H9 (cell line): ENCODE results near the gene TTF2. TPM values are rescaled to one million over a fixed set of nuclear protein-coding genes. Genes with fewer than 3 reads are reported as not detected.

Experiments used
- DNase-seq: peaks from one replicate; pipeline ENCODE4 v3.0.0-alpha.2; 2017
- H2AFZ ChIP-seq: one replicate; pipeline ENCODE4 v1.6.1; 2013; ENCODE audit warnings: mild to moderate bottlenecking, low read length, control low read depth, moderate library complexity
- H2AK5ac ChIP-seq: 2 replicates; pipeline ENCODE4 v1.6.1; 2013; ENCODE audit warnings: low read length, control low read depth, mixed read lengths; ENCODE audit not compliant: insufficient read length
- H2BK120ac ChIP-seq: one replicate; pipeline ENCODE4 v1.6.1; 2013; ENCODE audit warnings: low read depth, mild to moderate bottlenecking, low read length, control low read depth, inconsistent platforms; ENCODE audit not compliant: poor library complexity, severe bottlenecking
- H2BK12ac ChIP-seq: 2 replicates; pipeline ENCODE4 v1.6.1; 2013; ENCODE audit warnings: low read length, control low read depth, mixed read lengths, low read depth; ENCODE audit not compliant: insufficient read length
- H2BK15ac ChIP-seq: 2 replicates; pipeline ENCODE4 v1.6.1; 2013; ENCODE audit warnings: low read depth, low read length, control low read depth
- H2BK20ac ChIP-seq: one replicate; pipeline ENCODE4 v1.6.1; 2013; ENCODE audit warnings: low read depth, mild to moderate bottlenecking, low read length, control low read depth, inconsistent platforms; ENCODE audit not compliant: poor library complexity, severe bottlenecking
- H2BK5ac ChIP-seq: 2 replicates; pipeline ENCODE4 v1.6.1; 2013; ENCODE audit warnings: low read length, control low read depth, mixed read lengths; ENCODE audit not compliant: insufficient read length
- H3K14ac ChIP-seq: 2 replicates; pipeline ENCODE4 v1.6.1; 2013; ENCODE audit warnings: low read length, control low read depth; ENCODE audit not compliant: insufficient read depth
- H3K18ac ChIP-seq: 2 replicates; pipeline ENCODE4 v1.6.1; 2013; ENCODE audit warnings: low read depth, mild to moderate bottlenecking, mixed read lengths, low read length, control low read depth; ENCODE audit not compliant: insufficient read length
- H3K23ac ChIP-seq: 2 replicates; pipeline ENCODE4 v1.6.1; 2013; ENCODE audit warnings: low read length, control low read depth, mixed read lengths, low read depth; ENCODE audit not compliant: insufficient read length
- H3K23me2 ChIP-seq: 2 replicates; pipeline ENCODE4 v1.6.1; 2013; ENCODE audit warnings: low read depth, mild to moderate bottlenecking, mixed read lengths, low read length, control low read depth; ENCODE audit not compliant: insufficient read length, poor library complexity, severe bottlenecking
- H3K27ac ChIP-seq: 2 replicates; pipeline ENCODE4 v1.5.1; 2013; ENCODE audit warnings: low read length, control low read depth, mixed read lengths, low read depth; ENCODE audit not compliant: insufficient read length
- H3K27me3 ChIP-seq: 2 replicates; pipeline ENCODE4 v1.6.1; 2013; ENCODE audit warnings: low read length, control low read depth, inconsistent platforms; ENCODE audit not compliant: insufficient read depth
- H3K4ac ChIP-seq: 2 replicates; pipeline ENCODE4 v1.6.1; 2013; ENCODE audit warnings: low read depth, mild to moderate bottlenecking, control low read depth, inconsistent platforms, low read length, moderate library complexity
- H3K4me1 ChIP-seq: 2 replicates; pipeline ENCODE4 v1.6.1; 2013; ENCODE audit warnings: low read length, control low read depth, inconsistent platforms; ENCODE audit not compliant: insufficient read depth
- H3K4me2 ChIP-seq: 2 replicates; pipeline ENCODE4 v1.6.1; 2013; ENCODE audit warnings: low read length, control low read depth, mixed read lengths; ENCODE audit not compliant: insufficient read length, insufficient read depth
- H3K56ac ChIP-seq: 2 replicates; pipeline ENCODE4 v1.6.1; 2013; ENCODE audit warnings: low read depth, mild to moderate bottlenecking, mixed read lengths, low read length, control low read depth; ENCODE audit not compliant: insufficient read length
- H3K79me1 ChIP-seq: 2 replicates; pipeline ENCODE4 v1.6.1; 2013; ENCODE audit warnings: low read depth, mild to moderate bottlenecking, moderate library complexity, low read length, control low read depth, inconsistent platforms; ENCODE audit not compliant: insufficient read depth, poor library complexity, severe bottlenecking
- H3K79me2 ChIP-seq: 2 replicates; pipeline ENCODE4 v1.6.1; 2013; ENCODE audit warnings: low read length, control low read depth, inconsistent platforms; ENCODE audit not compliant: insufficient read depth
- H3K9ac ChIP-seq: 2 replicates; pipeline ENCODE4 v1.6.1; 2013; ENCODE audit warnings: low read length, control low read depth, mixed read lengths; ENCODE audit not compliant: insufficient read length; ENCODE audit errors: extremely low read depth
- H3K9me3 ChIP-seq: one replicate; pipeline ENCODE4 v1.6.1; 2013; ENCODE audit warnings: low read depth, low read length, inconsistent platforms; ENCODE audit not compliant: control insufficient read depth
- H3T11ph ChIP-seq: one replicate; pipeline ENCODE4 v1.6.1; 2013; ENCODE audit warnings: mild to moderate bottlenecking, low read length, control low read depth, inconsistent platforms
- H4K20me1 ChIP-seq: one replicate; pipeline ENCODE4 v1.6.1; 2013; ENCODE audit not compliant: control insufficient read depth, insufficient read length, insufficient read depth
- H4K5ac ChIP-seq: 2 replicates; pipeline ENCODE4 v1.6.1; 2013; ENCODE audit warnings: low read depth, mild to moderate bottlenecking, mixed read lengths, low read length, control low read depth; ENCODE audit not compliant: insufficient read length
- H4K8ac ChIP-seq: replicated peaks from 2 replicates; pipeline ENCODE4 v1.6.1; 2013; ENCODE audit warnings: low read length, control low read depth, mixed read lengths, low read depth; ENCODE audit not compliant: insufficient read length
- H4K91ac ChIP-seq: 2 replicates; pipeline ENCODE4 v1.6.1; 2013; ENCODE audit warnings: low read depth, mild to moderate bottlenecking, moderate library complexity, mixed read lengths, low read length, control low read depth; ENCODE audit not compliant: insufficient read length
- H3K27ac Mint-ChIP-seq, 3 experiments: 2 replicates in 2 of 3; 3 replicates in 1 of 3; pipeline ENCODE4 v1.8.0; 2020 to 2021; ENCODE audit warnings: mixed read lengths in 3 of 3, mild to moderate bottlenecking in 1 of 3, moderate library complexity in 1 of 3
- H3K27me3 Mint-ChIP-seq: 2 replicates; pipeline ENCODE4 v1.8.0; 2021; ENCODE audit warnings: low read depth, mild to moderate bottlenecking, moderate library complexity, mixed read lengths
- H3K36me3 Mint-ChIP-seq, 3 experiments: 2 replicates in 2 of 3; 3 replicates in 1 of 3; pipeline ENCODE4 v1.8.0; 2020 to 2021; ENCODE audit warnings: low read depth in 3 of 3, mixed read lengths in 3 of 3; ENCODE audit not compliant: insufficient read depth in 1 of 3
- H3K4me1 Mint-ChIP-seq, 2 experiments: 2 replicates each; pipeline ENCODE4 v1.8.0; 2020; ENCODE audit warnings: mixed read lengths in 2 of 2
- H3K4me3 Mint-ChIP-seq, 2 experiments: 2 replicates in 1 of 2; 3 replicates in 1 of 2; pipeline ENCODE4 v1.8.0; 2020 to 2021; ENCODE audit warnings: mild to moderate bottlenecking in 2 of 2, mixed read lengths in 2 of 2, moderate library complexity in 1 of 2
- H3K9me3 Mint-ChIP-seq, 2 experiments: 2 replicates in 1 of 2; 3 replicates in 1 of 2; pipeline ENCODE4 v1.8.0; 2020; ENCODE audit warnings: mild to moderate bottlenecking in 2 of 2, mixed read lengths in 2 of 2, moderate library complexity in 1 of 2
- CTCF ChIP-seq: fragments of 200-600 bp; sonication (generic); conservative IDR thresholded peaks from 3 replicates; pipeline ENCODE4 v1.8.0; 2021; ENCODE audit warnings: antibody characterized with exemption, mild to moderate bottlenecking
- whole genome bisulfite sequencing: extraction: QIAGEN DNeasy Blood & Tissue Kit; methylation state at CpG from one replicate; pipeline ENCODE4 v1.1.7; 2013; ENCODE audit warnings: missing lambda C conversion rate, low lambda C conversion rate, mixed read lengths; ENCODE audit not compliant: insufficient read length; ENCODE audit errors: extremely low coverage; 5-methylcytosine and 5-hydroxymethylcytosine counted together
- total RNA-seq: library from RNA; stranded (reverse); gene quantifications from 2 replicates; pipeline ENCODE4 v1.2.1, GENCODE V29; 2021

Gene TTF2
- total RNA-seq, 1 experiment from 2014 or later = 86.4 TPM

DNA sequence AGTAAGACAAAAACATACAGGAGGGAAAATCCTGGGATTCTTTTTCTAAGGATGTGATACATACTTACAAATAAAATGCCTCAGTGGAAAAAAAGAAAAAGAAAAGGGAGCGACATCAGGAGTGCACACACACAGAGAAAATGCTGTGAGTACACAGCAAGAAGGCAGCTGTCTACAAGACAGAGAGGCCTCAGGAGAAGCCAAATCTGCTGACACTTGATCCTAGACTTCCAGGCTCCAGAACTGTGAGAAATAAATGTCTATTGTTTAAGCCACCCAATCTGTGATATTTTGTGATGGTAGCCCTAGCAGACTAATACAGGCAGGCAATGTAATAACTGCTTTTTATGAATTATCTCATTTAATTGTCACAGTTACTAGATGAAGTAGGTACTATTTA lies 78.4 kb downstream of the TTF2 start:
- no peaks in the 10 kb centered on the region for H3K23me2 ChIP-seq
- no peaks in the 10 kb centered on the region; the same call in 1 of the 2 replicates for H3K4me1 ChIP-seq
- no peak overlapping the region for H3K18ac ChIP-seq
- no peak overlapping the region for H3K9ac ChIP-seq
- no peak overlapping the region for H3K27ac ChIP-seq
- H3K9me3 ChIP-seq = no peaks in the 10 kb centered on the region
- TF ChIP-seq CTCF = no peak
- no peak overlapping the region for H3K23ac ChIP-seq
- H2BK12ac ChIP-seq = no peak overlapping the region
- no peak overlapping the region for H3K56ac ChIP-seq
- H2BK15ac ChIP-seq = no peak overlapping the region
- no peak overlapping the region for H4K8ac ChIP-seq
- no peak overlapping the region for H2BK20ac ChIP-seq
- WGBS = no CpG with 5 or more reads among the region's 1 CpG
- no peak for DNase-seq
- Mint-ChIP-seq H3K27ac (no peak overlapping the region), H3K36me3 (no peaks in the 10 kb centered on the region), H3K4me3 (no peak overlapping the region), H3K27me3 (no peaks in the 10 kb centered on the region), H3K9me3 (no peaks in the 10 kb centered on the region), H3K4me1 (peaks cover 34 to 42% of the 10 kb centered on the region in 2 experiments)
- H3K14ac ChIP-seq = no peak overlapping the region
- no peak overlapping the region for H4K91ac ChIP-seq
- H3K27me3 ChIP-seq = no peaks in the 10 kb centered on the region
- no peak overlapping the region for H2AK5ac ChIP-seq
- no peak overlapping the region for H2AFZ ChIP-seq
- no peak overlapping the region for H2BK120ac ChIP-seq
- H3K79me1 ChIP-seq = no peaks in the 10 kb centered on the region
- H4K20me1 ChIP-seq = no peaks in the 10 kb centered on the region
- no peak overlapping the region for H4K5ac ChIP-seq
- H3K79me2 ChIP-seq = no peaks in the 10 kb centered on the region
- no peak overlapping the region for H3T11ph ChIP-seq
- no peak overlapping the region for H2BK5ac ChIP-seq
- H3K4me2 ChIP-seq = no peak overlapping the region
- no peak overlapping the region for H3K4ac ChIP-seq
